HCT116 (cell line): ENCODE data around the gene CCND1. TPM values are rescaled to one million over a fixed set of nuclear protein-coding genes. Genes with fewer than 3 reads are reported as not detected.

Source experiments
- ATAC-seq: fragments of 200-7000 bp; cut with Tn5 transposase; 2 replicates; pipeline ENCODE4 v1.9.1; 2020; ENCODE audit warnings: mild to moderate bottlenecking, moderate library complexity
- BruUV-seq: library from RNA; stranded (reverse); fragments of 400-500 nt; replicated peaks from 2 replicates; lab custom pipeline; 2021; lab: Mats Ljungman, UMichigan
- CTCF ChIA-PET: fragments of 300-600 bp; sonication (Branson Sonifier 250); formaldehyde crosslinking; loops from one replicate; lab custom pipeline; 2021; ENCODE audit warnings: antibody characterized with exemption; lab: Charles Lee
- POLR2A ChIA-PET: fragments of 300-600, 350-600 bp; sonication (Branson Sonifier 250); formaldehyde crosslinking; loops from one replicate; lab custom pipeline; 2021; ENCODE audit warnings: antibody characterized with exemption; lab: Charles Lee
- RAD21 ChIA-PET, 2 experiments: fragments of 300-600 bp; sonication (Branson Sonifier 250); formaldehyde crosslinking; loops; one replicate each; lab custom pipeline; 2023; ENCODE audit warnings: low total read pairs in 2 of 2; ENCODE audit not compliant: uncharacterized antibody in 2 of 2, unreplicated experiment in 2 of 2, low non-redundant PET in 1 of 2; lab: Charles Lee
- DNase-seq: peaks from one replicate; pipeline ENCODE4 v3.0.0-alpha.2; 2010; ENCODE audit warnings: low read depth, low spot score
- H2AFZ ChIP-seq: fragments of 200-600 bp; shearing (Covaris generic), sonication (generic); 2 replicates; pipeline ENCODE4 v1.6.1; 2017; ENCODE audit warnings: low read depth, mixed run types, mixed read lengths, antibody characterized with exemption, low read length; ENCODE audit not compliant: poor library complexity, severe bottlenecking
- H3K27ac ChIP-seq: 2 replicates; pipeline ENCODE4 v1.5.1; 2012; ENCODE audit warnings: low read depth, low read length
- H3K27me3 ChIP-seq: fragments of 200-600 bp; sonication (generic); 2 replicates; pipeline ENCODE4 v1.6.1; 2016; ENCODE audit warnings: mixed run types, low read length, mixed read lengths; ENCODE audit not compliant: insufficient read depth
- H3K36me3 ChIP-seq, 2 experiments: fragments of 200-500 bp in 1 of 2; fragments of 200-600 bp in 1 of 2; sonication (Bioruptor generic) in 1 of 2; sonication (generic) in 1 of 2; 2 replicates each; pipeline versions ENCODE4 v1.5.1 to v1.6.1; 2014 to 2016; ENCODE audit warnings: low read length in 2 of 2, inconsistent platforms in 1 of 2, mixed read lengths in 1 of 2, mixed run types in 1 of 2; ENCODE audit not compliant: insufficient read depth in 2 of 2, control insufficient read depth in 1 of 2
- H3K4me1 ChIP-seq, 2 experiments: fragments of 200-600 bp in 1 of 2; sonication (generic) in 1 of 2; 2 replicates each; pipeline versions ENCODE4 v1.5.1 to v1.6.1; 2012 to 2017; ENCODE audit warnings: low read length in 2 of 2, inconsistent platforms in 1 of 2, mild to moderate bottlenecking in 1 of 2, mixed read lengths in 1 of 2, mixed run types in 1 of 2, moderate library complexity in 1 of 2; ENCODE audit not compliant: insufficient read depth in 2 of 2, control insufficient read depth in 1 of 2
- H3K4me2 ChIP-seq: fragments of 200-600 bp; sonication (generic); 2 replicates; pipeline ENCODE4 v1.6.1; 2017; ENCODE audit warnings: mixed run types, low read length, mixed read lengths
- H3K4me3 ChIP-seq, 2 experiments: fragments of 200-600 bp in 1 of 2; sonication (generic) in 1 of 2; replicated peaks in 1 of 2; 2 replicates each; pipeline ENCODE4 v1.5.1; 2011 to 2016; ENCODE audit warnings: low read length in 2 of 2, control low read depth in 1 of 2, low read depth in 1 of 2, mild to moderate bottlenecking in 1 of 2, mixed read lengths in 1 of 2, mixed run types in 1 of 2
- H3K79me2 ChIP-seq: fragments of 200-600 bp; sonication (generic); 2 replicates; pipeline ENCODE4 v1.6.1; 2017; ENCODE audit warnings: mild to moderate bottlenecking, mixed run types, low read length, moderate library complexity, mixed read lengths; ENCODE audit not compliant: insufficient read depth
- H3K9ac ChIP-seq: fragments of 200-600 bp; sonication (generic); 2 replicates; pipeline ENCODE4 v1.6.1; 2016; ENCODE audit warnings: low read length, mixed read lengths
- H3K9me2 ChIP-seq: fragments of 200-600 bp; sonication (generic), shearing (Covaris generic); 2 replicates; pipeline ENCODE4 v1.6.1; 2017; ENCODE audit warnings: mixed run types, mild to moderate bottlenecking, moderate library complexity; ENCODE audit not compliant: insufficient read depth
- H3K9me3 ChIP-seq, 2 experiments: fragments of 200-500 bp in 1 of 2; fragments of 200-600 bp in 1 of 2; sonication (Bioruptor generic) in 1 of 2; sonication (generic) in 1 of 2; 2 replicates each; pipeline ENCODE4 v1.6.1; 2014 to 2017; ENCODE audit warnings: low read length in 2 of 2, mixed read lengths in 2 of 2, inconsistent platforms in 1 of 2, low read depth in 1 of 2, mild to moderate bottlenecking in 1 of 2, mixed run types in 1 of 2, moderate library complexity in 1 of 2; ENCODE audit not compliant: control insufficient read depth in 1 of 2, insufficient read depth in 1 of 2
- H4K20me1 ChIP-seq: fragments of 200-600 bp; sonication (generic), shearing (Covaris generic); 2 replicates; pipeline ENCODE4 v1.6.1; 2017; ENCODE audit warnings: mixed run types, mild to moderate bottlenecking, moderate library complexity; ENCODE audit not compliant: insufficient read depth
- CBX3 ChIP-seq: IDR thresholded peaks from 2 replicates; pipeline ENCODE4 v1.6.1; 2012; ENCODE audit warnings: low read depth
- CEBPB ChIP-seq: IDR thresholded peaks from 2 replicates; pipeline ENCODE4 v1.6.1; 2012; ENCODE audit warnings: low read depth
- CTCF ChIP-seq, 3 experiments: fragments of 200-600 bp in 1 of 3; sonication (generic) in 1 of 3; IDR thresholded peaks in 2 of 3; conservative IDR thresholded peaks in 1 of 3; 2 replicates each; pipeline ENCODE4 v1.5.1; 2012 to 2017; ENCODE audit warnings: low read depth in 2 of 3, low read length in 2 of 3, antibody characterized with exemption in 1 of 3, borderline replicate concordance in 1 of 3, control low read depth in 1 of 3, mild to moderate bottlenecking in 1 of 3, mixed read lengths in 1 of 3, mixed run types in 1 of 3, moderate library complexity in 1 of 3; ENCODE audit not compliant: insufficient read depth in 1 of 3
- EGR1 ChIP-seq: IDR thresholded peaks from 2 replicates; pipeline ENCODE4 v1.6.1; 2012; ENCODE audit warnings: low read depth
- ELF1 ChIP-seq: IDR thresholded peaks from 2 replicates; pipeline ENCODE4 v1.6.1; 2012; ENCODE audit warnings: low read depth, borderline replicate concordance
- EZH2 ChIP-seq: fragments of 200-600 bp; sonication (generic); IDR thresholded peaks from 2 replicates; pipeline ENCODE4 v1.6.1; 2017; ENCODE audit warnings: antibody characterized with exemption, mixed run types
- EZH2phosphoT487 ChIP-seq: fragments of 200-600 bp; IDR thresholded peaks from 2 replicates; pipeline ENCODE4 v1.6.1; 2018; ENCODE audit warnings: antibody characterized with exemption, borderline replicate concordance
- FOSL1 ChIP-seq: IDR thresholded peaks from 2 replicates; pipeline ENCODE4 v1.6.1; 2012; ENCODE audit warnings: low read depth
- JUND ChIP-seq: IDR thresholded peaks from 2 replicates; pipeline ENCODE4 v1.6.1; 2012
- POLR2A ChIP-seq: IDR thresholded peaks from 2 replicates; pipeline ENCODE4 v1.7.0; 2011; ENCODE audit warnings: borderline replicate concordance; ENCODE audit not compliant: insufficient read depth, insufficient read length; ENCODE audit errors: extremely low read depth
- POLR2AphosphoS5 ChIP-seq: IDR thresholded peaks from 2 replicates; pipeline ENCODE4 v1.6.1; 2011; ENCODE audit warnings: mild to moderate bottlenecking, low read depth, low read length, moderate library complexity
- RAD21 ChIP-seq: IDR thresholded peaks from 2 replicates; pipeline ENCODE4 v1.6.1; 2012; ENCODE audit warnings: low read depth, mild to moderate bottlenecking
- SIN3A ChIP-seq: IDR thresholded peaks from 2 replicates; pipeline ENCODE4 v1.6.1; 2012; ENCODE audit warnings: low read depth
- SP1 ChIP-seq: IDR thresholded peaks from 2 replicates; pipeline ENCODE4 v1.6.1; 2012; ENCODE audit warnings: low read depth
- TCF7L2 ChIP-seq: IDR thresholded peaks from 2 replicates; pipeline ENCODE4 v1.7.0; 2011; ENCODE audit warnings: borderline replicate concordance, inconsistent platforms; ENCODE audit not compliant: insufficient read depth, insufficient read length; ENCODE audit errors: extremely low read depth
- ZBTB33 ChIP-seq: IDR thresholded peaks from 2 replicates; pipeline ENCODE4 v1.6.1; 2011; ENCODE audit warnings: mild to moderate bottlenecking, low read length, moderate library complexity; ENCODE audit not compliant: insufficient replicate concordance; ENCODE audit errors: extremely low read depth
- ZFX ChIP-seq: fragments of 450-650 bp; IDR thresholded peaks from 2 replicates; pipeline ENCODE4 v1.6.1; 2017
- ZNF274 ChIP-seq: fragments of 200-500 bp; sonication (Bioruptor generic); IDR thresholded peaks from 2 replicates; pipeline ENCODE4 v1.6.1; 2014; ENCODE audit warnings: mild to moderate bottlenecking, low read depth, low read length, inconsistent platforms
- intact Hi-C: fragments of 100-400 bp; cut with micrococcal nuclease; formaldehyde crosslinking; loops from 2 replicates; pipeline ENCODE4 v1.10.0; 2022
- total RNA-seq: library from RNA; stranded (reverse); gene quantifications from one replicate; pipeline ENCODE4 v1.2.1, GENCODE V29; 2021; ENCODE audit not compliant: unreplicated experiment

CCND1 gene
- total RNA-seq, 1 experiment from 2014 or later = 601 TPM

- BruUV-seq = no TSS peak
- Histone ChIP-seq H3K4me3 (no peak overlapping the region), H3K79me2 (no peaks in the 10 kb centered on the region; the same call in 1 of the 2 replicates), H3K9ac (no peak overlapping the region), H3K4me1 (peaks cover 54 to 56% of the 10 kb centered on the region in 2 experiments), H3K27me3 (no peaks in the 10 kb centered on the region), H3K27ac (peak overlapping the region; percentile 17; the same call in 1 of the 2 replicates), H3K4me2 (peak overlapping the region; percentile 24), H3K36me3 (no peaks in the 10 kb centered on the region), H3K9me3 (no peaks in the 10 kb centered on the region), H3K9me2 (no peaks in the 10 kb centered on the region), H4K20me1 (no peaks in the 10 kb centered on the region), H2AFZ (no peak overlapping the region)
- RAD21 ChIA-PET = interaction anchor here in 1 of 2 experiments (0.8 kb wide), 1 partner anchor 191 kb away, joined by 3 read pairs; no protein-coding TSS in a partner anchor
- POLR2A ChIA-PET = no interaction called here
- DNase-seq (no peak), ATAC-seq (no peak)
- TF ChIP-seq SIN3A (peak; percentile 54; the same call in 1 of the 2 replicates), CBX3 (0 out of 2 replicates have a peak, but pooled peaks have one; percentile 5), ELF1 (no peak), CTCF (IDR thresholded peaks at IDR 0.05 in 2 of 3, conservative IDR thresholded peaks at IDR 0.05 in 1 of 3; ENCODE audit: borderline replicate concordance in 1 of 3, insufficient read depth in 1 of 3, low read depth in 2 of 3, low read length in 2 of 3) (no peak)
- CTCF ChIA-PET = no interaction called here
- intact Hi-C loops = no loop called here
These were observed 56.5 kb downstream of the CCND1 start for GRCh38 chr11:69697469-69697843.

- Histone ChIP-seq H3K27ac (peak overlapping the region; percentile 17; the same call in 1 of the 2 replicates), H3K4me3 (no peak overlapping the region), H3K4me1 (peaks cover 54 to 58% of the 10 kb centered on the region in 2 experiments), H3K36me3 (no peaks in the 10 kb centered on the region), H4K20me1 (no peaks in the 10 kb centered on the region), H3K4me2 (no peak overlapping the region), H3K9me3 (no peaks in the 10 kb centered on the region), H3K79me2 (no peaks in the 10 kb centered on the region; the same call in 1 of the 2 replicates), H2AFZ (no peak overlapping the region), H3K9me2 (no peaks in the 10 kb centered on the region), H3K9ac (no peak overlapping the region), H3K27me3 (no peaks in the 10 kb centered on the region)
- intact Hi-C loops = no loop called here
- POLR2A ChIA-PET = no interaction called here
- BruUV-seq = no TSS peak
- TF ChIP-seq CEBPB = no peak
- no peak for TF ChIP-seq JUND
- TF ChIP-seq EZH2phosphoT487 = no peak
- TF ChIP-seq RAD21 = no peak
- no peak; the same call in 1 of the 2 replicates for TF ChIP-seq SP1
- no peak for TF ChIP-seq POLR2A
- TF ChIP-seq ZBTB33 = no peak
- no peak for TF ChIP-seq ELF1
- no peak for TF ChIP-seq FOSL1
- no peak for TF ChIP-seq ZFX
- TF ChIP-seq EGR1 = no peak
- TF ChIP-seq EZH2 = no peak
- TF ChIP-seq CBX3 = no peak
- no peak; the same call in 1 of the 2 replicates for TF ChIP-seq SIN3A
- no peak for TF ChIP-seq POLR2AphosphoS5
- no peak for TF ChIP-seq TCF7L2
- TF ChIP-seq ZNF274 = no peak
- RAD21 ChIA-PET = no interaction called here
- CTCF ChIA-PET = no interaction called here
- DNase-seq (no peak), ATAC-seq (no peak)
These were observed 56.9 kb downstream of the CCND1 start for GRCh38 chr11:69697861-69698260.
